H1 (cell line): ENCODE measurements around the gene PIAS4. TPM values are rescaled to one million over a fixed set of nuclear protein-coding genes. Genes with fewer than 3 reads are reported as not detected.

ENCODE experiments used
- CTCF ChIA-PET: fragments of 300-600 bp; sonication (Branson Sonifier 250); formaldehyde crosslinking; loops from one replicate; lab custom pipeline; 2021; ENCODE audit not compliant: partially characterized antibody; lab: Charles Lee
- POLR2A ChIA-PET: fragments of 300-600 bp; sonication (Branson Sonifier 250); formaldehyde crosslinking; loops from one replicate; lab custom pipeline; 2021; ENCODE audit warnings: inconsistent platforms; ENCODE audit not compliant: partially characterized antibody; lab: Charles Lee
- DNase-seq, 2 experiments: peaks; one replicate each; pipeline versions ENCODE4 v3.0.0 to v3.0.0-alpha.2; 2010 to 2022; ENCODE audit warnings: low spot score in 2 of 2, low read depth in 1 of 2, mixed read lengths in 1 of 2
- FAIRE-seq: peaks from 2 replicates; lab custom pipeline; 2011; peaks lifted over from hg19 to GRCh38; lab: Jason Lieb, UNC
- H2AFZ ChIP-seq: 2 replicates; pipeline ENCODE4 v1.8.1; 2012; ENCODE audit warnings: low read length, inconsistent platforms
- H2AK5ac ChIP-seq: 2 replicates; pipeline ENCODE4 v1.6.1; 2013; ENCODE audit warnings: low read depth, low read length
- H2BK120ac ChIP-seq: replicated peaks from 2 replicates; pipeline ENCODE3; 2013; ENCODE audit warnings: low read depth, low read length, inconsistent platforms
- H2BK12ac ChIP-seq: 2 replicates; pipeline ENCODE4 v1.6.1; 2013; ENCODE audit warnings: low read depth, low read length
- H2BK15ac ChIP-seq: 2 replicates; pipeline ENCODE4 v1.6.1; 2013; ENCODE audit warnings: low read length
- H2BK20ac ChIP-seq: 2 replicates; pipeline ENCODE4 v1.6.1; 2013; ENCODE audit warnings: low read length
- H2BK5ac ChIP-seq: 2 replicates; pipeline ENCODE4 v1.6.1; 2013; ENCODE audit warnings: low read depth, low read length
- H3K14ac ChIP-seq: 2 replicates; pipeline ENCODE4 v1.6.1; 2013; ENCODE audit warnings: inconsistent platforms; ENCODE audit not compliant: insufficient read length
- H3K18ac ChIP-seq: 2 replicates; pipeline ENCODE4 v1.6.1; 2013; ENCODE audit warnings: low read length; ENCODE audit errors: extremely low read depth
- H3K23ac ChIP-seq: 2 replicates; pipeline ENCODE4 v1.6.1; 2013; ENCODE audit warnings: inconsistent platforms; ENCODE audit not compliant: insufficient read length
- H3K23me2 ChIP-seq: 2 replicates; pipeline ENCODE4 v1.6.1; 2013; ENCODE audit warnings: low read depth, low read length
- H3K27ac ChIP-seq: 2 replicates; pipeline ENCODE4 v1.6.1; 2011; ENCODE audit warnings: low read depth, low read length, inconsistent platforms
- H3K27me3 ChIP-seq, 4 experiments: replicated peaks in 1 of 4; 1 replicate in 1 of 4; 2 replicates in 3 of 4; pipeline versions ENCODE4 v1.6.1 to v1.8.1; 2011 to 2013; ENCODE audit warnings: low read length in 3 of 4, mild to moderate bottlenecking in 3 of 4, inconsistent platforms in 2 of 4, mixed read lengths in 2 of 4, moderate library complexity in 1 of 4; ENCODE audit not compliant: control insufficient read depth in 3 of 4, insufficient read depth in 3 of 4; ENCODE audit errors: extremely low read depth in 1 of 4
- H3K36me3 ChIP-seq, 4 experiments: 2 replicates each; pipeline versions ENCODE4 v1.6.1 to v1.8.1; 2011 to 2013; ENCODE audit warnings: mild to moderate bottlenecking in 4 of 4, low read length in 3 of 4, moderate library complexity in 2 of 4, control low read depth in 1 of 4, inconsistent platforms in 1 of 4; ENCODE audit not compliant: insufficient read depth in 4 of 4, control insufficient read depth in 2 of 4
- H3K4ac ChIP-seq: replicated peaks from 2 replicates; pipeline ENCODE3; 2013; ENCODE audit warnings: low read length, low read depth, mixed read lengths, inconsistent platforms; ENCODE audit not compliant: insufficient read length
- H3K4me1 ChIP-seq, 4 experiments: replicated peaks in 1 of 4; 1 replicate in 1 of 4; 2 replicates in 3 of 4; pipeline versions ENCODE4 v1.6.1 to v1.8.1; 2011 to 2013; ENCODE audit warnings: low read length in 3 of 4, inconsistent platforms in 2 of 4, mixed read lengths in 1 of 4; ENCODE audit not compliant: insufficient read depth in 4 of 4, control insufficient read depth in 3 of 4
- H3K4me2 ChIP-seq, 2 experiments: 2 replicates each; pipeline versions ENCODE4 v1.6.1 to v1.8.1; 2011 to 2013; ENCODE audit warnings: low read depth in 2 of 2, low read length in 2 of 2, control low read depth in 1 of 2, inconsistent platforms in 1 of 2, mild to moderate bottlenecking in 1 of 2; ENCODE audit not compliant: insufficient read depth in 1 of 2
- H3K4me3 ChIP-seq, 4 experiments: fragments of 200-600, 300-600 bp in 1 of 4; sonication (generic), shearing (Covaris generic), sonication (Bioruptor Twin) in 1 of 4; 2 replicates each; pipeline versions ENCODE4 v1.5.1 to v1.8.1; 2011 to 2016; ENCODE audit warnings: low read length in 4 of 4, low read depth in 3 of 4, control low read depth in 2 of 4, inconsistent platforms in 2 of 4, mild to moderate bottlenecking in 2 of 4, mixed read lengths in 1 of 4, moderate library complexity in 1 of 4; ENCODE audit not compliant: insufficient read depth in 2 of 4; ENCODE audit errors: extremely low read depth in 1 of 4
- H3K56ac ChIP-seq: replicated peaks from 2 replicates; pipeline ENCODE3; 2013; ENCODE audit warnings: low read depth, mild to moderate bottlenecking, mixed read lengths, low read length, inconsistent platforms; ENCODE audit not compliant: insufficient read length
- H3K79me1 ChIP-seq: 2 replicates; pipeline ENCODE4 v1.6.1; 2013; ENCODE audit warnings: low read depth, low read length, control low read depth
- H3K79me2 ChIP-seq, 2 experiments: 2 replicates each; pipeline versions ENCODE4 v1.6.1 to v1.8.1; 2012 to 2013; ENCODE audit warnings: low read length in 2 of 2, mild to moderate bottlenecking in 2 of 2, inconsistent platforms in 1 of 2; ENCODE audit not compliant: insufficient read depth in 2 of 2, control insufficient read depth in 1 of 2
- H3K9ac ChIP-seq, 4 experiments: replicated peaks in 1 of 4; 1 replicate in 1 of 4; 2 replicates in 3 of 4; pipeline versions ENCODE4 v1.6.1 to v1.8.1; 2011 to 2013; ENCODE audit warnings: low read depth in 3 of 4, low read length in 3 of 4, control low read depth in 2 of 4, mild to moderate bottlenecking in 2 of 4, moderate library complexity in 2 of 4, inconsistent platforms in 1 of 4; ENCODE audit errors: extremely low read depth in 1 of 4
- H3K9me3 ChIP-seq, 2 experiments: 2 replicates each; pipeline versions ENCODE4 v1.6.1 to v1.8.1; 2012 to 2013; ENCODE audit warnings: mild to moderate bottlenecking in 2 of 2, moderate library complexity in 2 of 2, control low read depth in 1 of 2, inconsistent platforms in 1 of 2, low read depth in 1 of 2, low read length in 1 of 2, mixed read lengths in 1 of 2; ENCODE audit not compliant: insufficient read depth in 2 of 2
- H4K20me1 ChIP-seq, 2 experiments: replicated peaks in 1 of 2; 2 replicates each; pipeline versions ENCODE3 to v1.8.1; 2011 to 2013; ENCODE audit warnings: inconsistent platforms in 2 of 2, low read length in 2 of 2, mild to moderate bottlenecking in 1 of 2; ENCODE audit not compliant: insufficient read depth in 2 of 2, control insufficient read depth in 1 of 2
- H4K5ac ChIP-seq: 2 replicates; pipeline ENCODE4 v1.6.1; 2013; ENCODE audit warnings: low read length, low read depth, mixed read lengths, inconsistent platforms; ENCODE audit not compliant: insufficient read length
- H4K8ac ChIP-seq: 2 replicates; pipeline ENCODE4 v1.8.0; 2013; ENCODE audit warnings: mild to moderate bottlenecking, moderate library complexity, low read length, inconsistent platforms; ENCODE audit not compliant: insufficient read depth; ENCODE audit errors: extremely low read depth
- H4K91ac ChIP-seq: replicated peaks from 2 replicates; pipeline ENCODE3; 2013; ENCODE audit warnings: low read length, mixed read lengths, inconsistent platforms; ENCODE audit not compliant: insufficient read length
- ASH2L ChIP-seq: fragments of 200-600, 300-600 bp; sonication (generic); IDR thresholded peaks from one replicate; pipeline ENCODE4 v1.7.1; 2017; ENCODE audit warnings: low read length
- CBX8 ChIP-seq: fragments of 300-800, 300-1000 bp; sonication (generic); IDR thresholded peaks from 2 replicates; pipeline ENCODE4 v1.7.1; 2016; ENCODE audit warnings: low read depth, low read length, borderline replicate concordance
- E2F6 ChIP-seq: IDR thresholded peaks from 2 replicates; pipeline ENCODE4 v1.6.1; 2012; ENCODE audit warnings: inconsistent platforms
- FOSL1 ChIP-seq: IDR thresholded peaks from 2 replicates; pipeline ENCODE4 v1.6.1; 2011; ENCODE audit warnings: mild to moderate bottlenecking, low read depth, low read length, moderate library complexity; ENCODE audit not compliant: insufficient read depth
- JUN ChIP-seq: IDR thresholded peaks from 2 replicates; pipeline ENCODE4 v1.6.1; 2011; ENCODE audit warnings: low read depth, mild to moderate bottlenecking, improper control_type of control experiment, low read length
- MAX ChIP-seq: IDR thresholded peaks from 2 replicates; pipeline ENCODE4 v1.6.1; 2012; ENCODE audit warnings: inconsistent platforms
- RNF2 ChIP-seq: fragments of 200-900, 300-1000 bp; sonication (generic); IDR thresholded peaks from 2 replicates; pipeline ENCODE4 v1.7.1; 2016; ENCODE audit warnings: borderline replicate concordance, low read depth, mild to moderate bottlenecking, antibody characterized with exemption, low read length; ENCODE audit not compliant: poor library complexity, severe bottlenecking; ENCODE audit errors: missing control alignments
- SIN3A ChIP-seq, 2 experiments: IDR thresholded peaks in 1 of 2; conservative IDR thresholded peaks in 1 of 2; 2 replicates each; pipeline ENCODE4 v1.6.1; 2011 to 2012; ENCODE audit warnings: low read length in 2 of 2, improper control_type of control experiment in 1 of 2, low read depth in 1 of 2, mild to moderate bottlenecking in 1 of 2
- SIRT6 ChIP-seq: IDR thresholded peaks from one replicate; pipeline ENCODE4 v1.7.1; 2012; ENCODE audit warnings: low read length, inconsistent platforms
- TBP ChIP-seq: IDR thresholded peaks from 2 replicates; pipeline ENCODE4 v1.6.1; 2011; ENCODE audit warnings: low read depth, low read length, improper control_type of control experiment
- USF2 ChIP-seq: IDR thresholded peaks from 2 replicates; pipeline ENCODE4 v1.6.1; 2011; ENCODE audit warnings: low read length, improper control_type of control experiment
- WGBS, 2 experiments: shearing (Covaris generic) in 1 of 2; methylation state at CpG; one replicate each; pipeline versions ENCODE4 v1.1.6 to v1.1.7; 2013 to 2015; ENCODE audit warnings: low lambda C conversion rate in 2 of 2, mixed read lengths in 2 of 2, inconsistent platforms in 1 of 2, low coverage in 1 of 2, missing lambda C conversion rate in 1 of 2; ENCODE audit not compliant: insufficient replicate concordance in 2 of 2, insufficient coverage in 1 of 2, insufficient read length in 1 of 2; ENCODE audit errors: extremely low coverage in 1 of 2, missing lambda C conversion rate in 1 of 2; 5-methylcytosine and 5-hydroxymethylcytosine counted together
- polyA plus RNA-seq, 7 experiments: library from polyadenylated mRNA; depleted of rRNA in 3 of 7; stranded (reverse) in 5 of 7; unstranded in 2 of 7; fragments of >200 nt in 5 of 7; fragments of 200-250 nt in 2 of 7; gene quantifications; 1 replicate in 5 of 7; 2 replicates in 1 of 7; 4 replicates in 1 of 7; pipeline versions ENCODE4 v1.2.1 to v1.2.3, GENCODE V29; 2011 to 2013; ENCODE audit warnings: missing spikeins in 2 of 7, mixed read lengths in 2 of 7
- total RNA-seq: library from RNA; stranded (reverse); fragmentation: NEBNext Ultra II Directional; extraction: Animal tissue kit (Norgen Biotek cat#: 25700); gene quantifications from 2 replicates; pipeline ENCODE4 v1.2.1, GENCODE V29; 2021

The PIAS4 gene
- total and polyA plus RNA-seq, 2 of the 8 experiments (the other 6 are each of a cell fraction or from before 2014, with no cell fraction given) = 30.2 to 51.4 TPM

- Histone ChIP-seq H2BK120ac (no peak overlapping the region), H4K20me1 (no peaks in the 10 kb centered on the region), H2AK5ac (no peak overlapping the region), H3K79me1 (no peaks in the 10 kb centered on the region), H3K36me3 (no peaks in the 10 kb centered on the region), H3K18ac (no peak overlapping the region), H3K27me3 (no peaks in the 10 kb centered on the region; a peak in 1 of 7 replicates), H4K8ac (no peak overlapping the region), H3K4me3 (no peak overlapping the region), H2BK5ac (no peak overlapping the region), H3K23ac (no peak overlapping the region), H3K4me2 (no peak overlapping the region), H3K4me1 (peaks cover 0 to 13% (median 6%) of the 10 kb centered on the region in 4 experiments; a peak in 5 of 7 replicates), H2BK12ac (no peak overlapping the region; the same call in 1 of the 2 replicates), H2BK20ac (no peak overlapping the region), H4K5ac (no peak overlapping the region), H3K14ac (no peak overlapping the region), H3K56ac (no peak overlapping the region), H3K27ac (no peak overlapping the region), H3K9me3 (no peaks in the 10 kb centered on the region), H2BK15ac (no peak overlapping the region), H4K91ac (no peak overlapping the region), H3K79me2 (no peaks in the 10 kb centered on the region), H3K23me2 (no peaks in the 10 kb centered on the region), H3K9ac (no peak overlapping the region), H2AFZ (no peak overlapping the region), H3K4ac (no peak overlapping the region)
- DNase-seq (no peak), FAIRE-seq (no peak)
- ChIA-PET POLR2A (interaction anchor here (0.6 kb wide), 1 partner anchor 195 kb away, joined by 3 read pairs; the partner anchor contains the start of gene ATCAY), CTCF (no interaction called here)
- 89% methylated on average over 6 of the region's 9 CpGs; no CpG with 5 or more reads in 1 of the 2 experiments for WGBS, 2 experiments
- TF ChIP-seq E2F6 = no peak
- TF ChIP-seq TBP = no peak
- TF ChIP-seq CBX8 = no peak
- TF ChIP-seq FOSL1 = no peak
- no peak for TF ChIP-seq RNF2
- no peak for TF ChIP-seq SIN3A (conservative IDR thresholded peaks at IDR 0.05 in 1 of 2, IDR thresholded peaks at IDR 0.05 in 1 of 2; ENCODE audit: low read depth in 1 of 2, low read length in 2 of 2)
- TF ChIP-seq JUN = no peak
- TF ChIP-seq SIRT6 = no peak
- TF ChIP-seq MAX = no peak
- no peak for TF ChIP-seq USF2
- no peak for TF ChIP-seq ASH2L
Measured at GRCh38 chr19:4075373-4075772, 67.8 kb downstream of the PIAS4 start.
